ENCODE data around the gene TRIM75. TPM values are rescaled to one million over a fixed set of nuclear protein-coding genes. Genes with fewer than 3 reads are reported as not detected.
"Not testable (repeated sequence)": the region's sequence is repeated elsewhere in the genome, so short reads cannot be mapped to it uniquely, and the experiment has no call there.

The TRIM75 gene
- polyA plus RNA-seq, 12 donors, result 0.09 to 0.31 (median 0.16) TPM; not detected in 6

DNA sequence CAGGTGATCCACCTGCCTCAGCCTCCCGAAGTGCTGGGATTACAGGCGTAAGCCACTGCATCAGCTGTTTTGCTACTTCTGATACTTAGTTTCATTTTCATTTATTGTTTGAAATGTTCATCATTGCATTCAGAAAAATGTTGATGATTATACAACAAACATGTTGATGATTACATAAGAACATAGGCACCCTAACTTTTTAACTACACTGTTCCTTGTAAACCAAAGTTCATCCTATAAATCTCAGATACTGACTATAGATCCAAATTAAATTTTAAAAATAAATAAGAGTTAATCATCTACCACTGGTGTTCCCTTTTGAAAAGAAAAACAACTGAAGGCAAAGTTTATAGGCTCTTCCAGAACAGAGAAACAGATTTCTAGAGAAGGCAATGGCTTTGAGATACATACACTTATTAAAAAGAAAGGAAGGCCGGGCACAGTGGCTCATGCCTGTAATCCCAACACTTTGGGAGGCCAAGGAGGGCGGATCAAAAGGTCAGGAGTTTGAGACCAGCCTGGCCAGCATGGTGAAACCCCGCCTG is 23.4 kb downstream of the TRIM75 start:
- no peak for DNase-seq

DNA sequence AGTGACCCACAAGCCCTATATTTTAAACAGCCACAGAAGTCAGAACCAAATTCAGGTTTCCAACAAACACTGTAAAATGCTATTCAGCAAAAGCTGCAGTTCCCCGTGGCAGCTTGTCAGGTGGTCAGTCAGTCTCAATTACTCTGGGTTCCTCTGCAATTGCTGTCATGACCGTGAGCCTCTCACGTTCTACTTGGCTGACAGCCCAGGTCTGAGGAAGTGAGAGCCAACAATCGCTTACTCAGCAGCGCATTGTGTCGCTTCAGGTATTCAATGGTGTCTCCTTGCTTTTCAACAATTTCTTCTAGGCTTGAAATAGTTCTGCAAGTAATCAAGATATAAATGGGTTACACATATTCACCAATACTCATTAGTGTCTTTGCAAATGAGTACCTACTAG is 25.8 kb downstream of the TRIM75 start:
- DNase-seq, result peak; percentile 20

DNA sequence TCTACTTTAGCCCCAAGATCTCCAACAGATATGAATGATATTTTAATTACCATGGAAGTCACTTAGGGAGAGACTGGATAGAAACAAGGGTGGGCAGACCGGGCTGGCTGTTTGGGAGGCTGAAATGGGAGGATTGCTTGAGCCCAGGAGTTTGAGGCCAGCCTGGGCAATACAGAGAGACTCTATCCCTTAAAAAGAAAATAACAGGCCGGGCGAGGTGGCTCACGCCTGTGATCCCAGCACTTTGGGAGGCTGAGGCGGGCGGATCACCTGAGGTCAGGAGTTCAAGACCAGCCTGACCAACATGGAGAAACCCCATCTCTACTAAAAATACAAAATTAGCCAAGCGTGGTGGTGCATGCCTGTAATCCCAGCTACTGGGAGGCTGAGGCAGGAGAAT is 31.1 kb downstream of the TRIM75 start:
- DNase-seq, result not testable (repeated sequence)

DNA sequence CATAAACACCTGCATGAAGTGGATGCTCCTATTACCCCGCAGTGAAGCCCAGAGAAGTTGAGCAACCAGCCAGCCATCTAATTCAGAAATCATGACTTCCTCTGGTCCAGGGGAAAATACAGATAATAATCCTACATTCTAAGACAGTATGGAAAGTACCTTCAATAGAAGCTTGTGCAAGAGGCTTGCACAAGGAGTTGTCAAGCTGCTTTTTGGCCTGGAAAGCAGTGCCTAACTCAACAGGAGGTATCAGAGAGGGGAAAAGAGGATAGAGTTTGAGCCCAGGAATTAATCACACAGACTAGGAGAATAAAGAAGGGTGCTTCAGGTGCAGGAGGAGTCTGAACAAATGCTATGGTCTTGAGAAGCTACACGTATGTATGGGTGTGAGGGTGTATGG is 32.3 kb downstream of the TRIM75 start:
- DNase-seq, result no peak

DNA sequence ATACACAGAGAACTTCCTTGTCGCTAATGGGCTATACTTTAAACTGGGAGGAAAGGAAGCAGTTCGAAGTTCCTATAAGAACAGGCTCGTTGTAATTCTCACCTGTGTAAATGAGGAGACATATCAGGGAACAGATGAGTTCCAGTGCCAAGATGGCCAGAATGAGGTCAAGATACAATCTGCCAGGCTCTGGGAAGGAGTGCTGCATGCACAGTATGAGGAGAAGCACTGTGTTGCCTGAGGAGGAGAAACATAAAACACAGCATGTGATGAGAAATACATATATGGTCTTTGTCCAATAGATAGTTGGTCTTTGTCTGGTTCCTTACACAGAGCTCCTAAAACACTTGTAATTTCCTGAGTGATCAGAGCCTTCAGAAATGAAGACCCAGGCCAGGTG is 34.7 kb downstream of the TRIM75 start:
- no peak for DNase-seq

DNA sequence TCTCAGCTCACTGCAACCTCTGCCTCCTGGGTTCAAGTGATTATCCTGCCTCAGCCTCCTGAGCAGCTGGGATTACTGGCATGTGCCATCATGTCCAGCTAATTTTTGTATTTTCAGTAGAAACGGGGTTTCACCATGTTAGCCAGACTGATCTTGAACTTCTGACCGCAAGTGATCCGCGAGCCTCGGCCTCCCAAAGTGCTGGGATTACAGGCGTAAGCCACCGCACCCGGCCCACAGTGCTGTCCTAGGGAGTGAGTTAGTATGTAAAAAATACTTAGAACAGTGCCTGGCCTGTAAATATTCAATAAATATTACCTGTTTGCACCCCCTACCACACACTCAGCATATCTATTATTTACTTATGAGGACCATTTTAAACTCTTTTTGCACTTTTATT is 38.5 kb downstream of the TRIM75 start:
- not testable (repeated sequence) for DNase-seq

DNA sequence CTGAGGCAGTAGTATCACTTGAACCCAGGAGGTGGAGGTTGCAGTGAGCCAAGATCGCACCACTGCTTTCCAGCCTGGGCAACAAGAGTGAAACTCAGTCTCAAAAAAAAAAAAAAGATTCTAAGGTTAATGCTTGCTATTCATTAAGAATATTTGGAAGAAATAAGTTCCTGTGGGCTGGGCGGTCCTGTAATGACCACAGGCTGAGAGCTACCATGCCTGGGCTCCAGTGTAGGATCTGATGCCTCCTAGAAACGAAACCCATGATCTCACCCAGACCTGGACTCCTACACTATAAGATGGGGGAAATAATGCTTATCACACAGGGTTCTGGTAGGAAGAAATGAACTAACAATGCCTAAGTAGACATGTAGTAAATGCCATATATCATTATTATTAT is 41.2 kb downstream of the TRIM75 start:
- no peak for DNase-seq

DNA sequence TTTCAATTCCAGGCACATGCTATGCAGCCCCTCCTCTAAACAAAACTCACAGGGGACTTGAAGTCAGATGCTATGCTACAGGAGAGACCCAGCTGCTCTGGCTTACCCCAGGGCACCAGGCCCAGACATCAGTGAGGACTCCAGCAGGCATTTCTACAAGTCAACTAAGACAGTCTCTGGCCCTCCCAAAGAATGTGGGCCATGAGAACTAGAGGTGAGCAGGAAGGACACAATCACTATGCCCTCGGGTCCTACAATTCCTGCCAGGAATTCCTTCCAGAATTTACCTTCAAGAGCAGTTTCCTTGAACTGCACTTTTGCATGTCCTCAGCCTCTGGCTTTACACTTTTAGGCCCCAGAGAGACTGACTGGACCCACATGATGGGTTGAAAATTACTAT is 41.6 kb downstream of the TRIM75 start:
- no peak for DNase-seq

DNA sequence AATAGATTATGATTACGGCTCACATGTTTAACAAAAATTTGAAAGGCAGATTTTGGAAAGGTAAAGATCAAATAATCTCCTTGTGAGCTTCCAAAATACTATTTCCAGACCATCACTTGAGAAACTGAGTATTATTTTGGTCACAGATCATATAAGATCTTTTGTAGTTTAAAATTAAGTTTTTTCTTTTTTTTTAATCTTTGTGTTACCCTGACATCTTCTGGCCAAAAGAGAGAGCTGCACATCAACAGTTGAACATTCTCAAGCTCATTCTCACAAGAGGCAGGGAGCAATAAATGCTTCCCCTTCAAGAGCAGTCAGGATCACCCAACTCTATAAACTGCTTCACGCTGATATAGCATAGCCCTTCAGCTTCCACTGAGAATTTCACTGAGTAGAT is 43.1 kb downstream of the TRIM75 start:
- DNase-seq, result peak; percentile 15

DNA sequence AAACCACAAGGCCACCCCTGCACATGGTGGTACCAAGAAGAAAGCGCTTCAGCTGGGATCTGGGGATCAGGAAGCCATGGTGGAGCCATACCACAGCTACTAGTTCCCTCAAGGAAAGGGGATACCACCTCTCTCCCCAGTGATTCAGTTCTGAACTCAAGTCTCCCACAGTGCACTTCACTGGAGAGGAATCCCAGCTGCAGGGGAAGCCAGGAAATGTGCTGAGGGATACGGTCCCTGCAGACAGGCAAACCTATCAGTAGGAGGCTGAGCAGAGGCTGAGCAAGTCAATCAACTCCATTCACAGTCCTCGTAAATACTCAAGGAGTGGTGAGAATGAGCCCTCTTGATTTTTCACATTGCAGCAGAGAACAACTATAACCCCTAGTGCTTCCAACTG is 48.0 kb downstream of the TRIM75 start:
- no peak for DNase-seq

DNA sequence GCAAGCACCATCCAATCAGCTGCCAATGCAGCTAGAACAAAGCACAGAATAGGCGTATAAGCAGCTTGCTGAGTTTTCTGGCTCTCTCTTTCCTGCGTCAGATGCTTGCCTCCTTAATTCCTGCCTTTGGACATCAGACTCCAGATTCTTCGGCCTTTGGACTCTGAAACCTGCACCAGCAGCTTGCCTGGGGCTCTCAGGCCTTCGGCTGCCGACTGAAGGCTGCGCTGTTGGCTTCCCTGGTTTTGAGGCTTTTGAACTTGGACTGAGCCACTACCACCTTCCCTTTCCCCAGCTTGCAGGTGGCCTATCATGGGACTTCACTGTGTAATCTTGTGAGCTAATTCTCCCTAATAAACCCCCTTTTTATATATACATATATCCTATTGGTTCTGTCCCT is 52.9 kb downstream of the TRIM75 start:
- DNase-seq, result no peak

Other genes with a start within 250 kb of the TRIM75 start
- 1 to 10 TPM in 3 of 12 donors, under 1 TPM in 8, not detected in 1; 0.05 to 4.0 (median 0.36) TPM for gene APELA, start 176.7 kb upstream of the TRIM75 start, polyA plus RNA-seq (ENCODE audit: insufficient read length in 12 of 12)
- gene TRIM61, start 76.2 kb upstream of the TRIM75 start, polyA plus RNA-seq (ENCODE audit: insufficient read length in 12 of 12), result 1 to 10 TPM in 11 of 12 donors, not detected in 1; 2.2 to 7.7 (median 3.3) TPM
- gene TRIM60, start 21.9 kb upstream of the TRIM75 start, polyA plus RNA-seq (ENCODE audit: insufficient read length in 12 of 12), result not detected
- 10 to 100 TPM in 9 of 12 donors, 1 to 10 TPM in 2, not detected in 1; 8.4 to 16.7 (median 12.8) TPM for gene TMEM192, start 59.0 kb downstream of the TRIM75 start, polyA plus RNA-seq (ENCODE audit: insufficient read length in 12 of 12)
- gene KLHL2, start 153.7 kb downstream of the TRIM75 start, polyA plus RNA-seq (ENCODE audit: insufficient read length in 12 of 12), result 10 to 100 TPM in 2 of 12 donors, 1 to 10 TPM in 9, not detected in 1; 7.0 to 12.4 (median 8.5) TPM